ENCODE measurements around the gene C1orf198.

DNA sequence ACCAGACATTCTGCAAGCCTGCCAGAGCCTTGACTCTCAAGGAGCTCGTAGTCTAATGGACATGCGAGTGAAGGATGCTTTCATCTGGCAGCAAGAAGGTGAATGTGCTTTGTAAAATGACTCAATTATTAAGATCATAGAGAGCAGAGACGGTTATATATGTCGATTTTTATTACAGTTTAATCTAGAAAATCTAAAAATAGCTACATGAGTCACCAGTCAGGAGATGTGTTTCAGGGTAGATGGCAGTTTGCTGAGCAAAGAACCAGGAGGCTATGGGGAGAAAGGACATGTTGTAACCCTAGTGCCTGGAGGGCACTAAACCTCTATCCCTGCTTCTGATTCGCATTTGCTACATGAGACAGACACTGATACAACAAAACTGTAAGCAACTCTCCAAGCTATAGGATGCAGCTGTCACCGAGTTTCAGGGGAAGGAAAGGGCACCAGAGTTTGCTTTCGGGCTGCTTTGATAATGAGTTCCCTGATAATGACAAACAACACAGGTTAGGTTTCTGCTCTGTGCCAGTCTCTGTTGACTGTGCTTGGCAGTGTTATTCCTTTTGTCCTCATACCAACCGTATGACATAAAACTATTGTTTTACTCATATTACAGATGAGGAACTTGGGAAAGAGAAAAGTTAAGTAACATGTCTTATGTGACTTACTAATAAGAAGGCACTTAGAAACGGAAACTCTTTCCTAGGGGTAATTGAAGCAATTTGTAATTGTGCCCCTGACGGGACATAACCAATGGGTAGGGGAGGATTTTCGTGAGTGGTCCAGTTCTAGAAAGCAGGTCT is 43.2 kb downstream of the C1orf198 start:
- TF ChIP-seq, protein P1, sequence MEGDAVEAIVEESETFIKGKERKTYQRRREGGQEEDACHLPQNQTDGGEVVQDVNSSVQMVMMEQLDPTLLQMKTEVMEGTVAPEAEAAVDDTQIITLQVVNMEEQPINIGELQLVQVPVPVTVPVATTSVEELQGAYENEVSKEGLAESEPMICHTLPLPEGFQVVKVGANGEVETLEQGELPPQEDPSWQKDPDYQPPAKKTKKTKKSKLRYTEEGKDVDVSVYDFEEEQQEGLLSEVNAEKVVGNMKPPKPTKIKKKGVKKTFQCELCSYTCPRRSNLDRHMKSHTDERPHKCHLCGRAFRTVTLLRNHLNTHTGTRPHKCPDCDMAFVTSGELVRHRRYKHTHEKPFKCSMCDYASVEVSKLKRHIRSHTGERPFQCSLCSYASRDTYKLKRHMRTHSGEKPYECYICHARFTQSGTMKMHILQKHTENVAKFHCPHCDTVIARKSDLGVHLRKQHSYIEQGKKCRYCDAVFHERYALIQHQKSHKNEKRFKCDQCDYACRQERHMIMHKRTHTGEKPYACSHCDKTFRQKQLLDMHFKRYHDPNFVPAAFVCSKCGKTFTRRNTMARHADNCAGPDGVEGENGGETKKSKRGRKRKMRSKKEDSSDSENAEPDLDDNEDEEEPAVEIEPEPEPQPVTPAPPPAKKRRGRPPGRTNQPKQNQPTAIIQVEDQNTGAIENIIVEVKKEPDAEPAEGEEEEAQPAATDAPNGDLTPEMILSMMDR (conservative IDR thresholded peaks at IDR 0.05; ENCODE audit: low read depth, low read length), result no peak
- TF ChIP-seq SMC3 (IDR thresholded peaks at IDR 0.05; ENCODE audit: low read depth, low read length) (no peak), CEBPB (IDR thresholded peaks at IDR 0.05; ENCODE audit: low read depth, low read length) (peak; percentile 55; the same call in 1 of the 2 replicates), RAD21 (IDR thresholded peaks at IDR 0.05; ENCODE audit: low read length) (no peak), RFX5 (IDR thresholded peaks at IDR 0.05; ENCODE audit: low read depth, low read length) (no peak), POLR2A (IDR thresholded peaks at IDR 0.05; ENCODE audit: low read depth, low read length) (no peak), CHD1 (IDR thresholded peaks at IDR 0.05; ENCODE audit: low read depth, low read length) (no peak), RCOR1 (IDR thresholded peaks at IDR 0.05; ENCODE audit: insufficient replicate concordance, low read length) (no peak)
- TF ChIP-seq, protein P2, sequence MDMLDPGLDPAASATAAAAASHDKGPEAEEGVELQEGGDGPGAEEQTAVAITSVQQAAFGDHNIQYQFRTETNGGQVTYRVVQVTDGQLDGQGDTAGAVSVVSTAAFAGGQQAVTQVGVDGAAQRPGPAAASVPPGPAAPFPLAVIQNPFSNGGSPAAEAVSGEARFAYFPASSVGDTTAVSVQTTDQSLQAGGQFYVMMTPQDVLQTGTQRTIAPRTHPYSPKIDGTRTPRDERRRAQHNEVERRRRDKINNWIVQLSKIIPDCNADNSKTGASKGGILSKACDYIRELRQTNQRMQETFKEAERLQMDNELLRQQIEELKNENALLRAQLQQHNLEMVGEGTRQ (IDR thresholded peaks at IDR 0.05; ENCODE audit: low read depth, low read length), result no peak

Measured in IMR-90 (cell line).